NB4 (cell line): ENCODE results near the gene STX4.

Source experiments
- POLR2A ChIP-seq: IDR thresholded peaks from 2 replicates; pipeline ENCODE4 v1.6.1; 2011; ENCODE audit warnings: mild to moderate bottlenecking; ENCODE audit not compliant: insufficient read length; ENCODE audit errors: extremely low read depth
- TF ChIP-seq, protein P1 (sequence below): IDR thresholded peaks from one replicate; pipeline ENCODE4 v1.5.1; 2012; ENCODE audit warnings: low read depth, low read length
- TF ChIP-seq, protein P2 (sequence below): IDR thresholded peaks from 2 replicates; pipeline ENCODE4 v1.6.1; 2011; ENCODE audit warnings: low read depth, low read length

DNA sequence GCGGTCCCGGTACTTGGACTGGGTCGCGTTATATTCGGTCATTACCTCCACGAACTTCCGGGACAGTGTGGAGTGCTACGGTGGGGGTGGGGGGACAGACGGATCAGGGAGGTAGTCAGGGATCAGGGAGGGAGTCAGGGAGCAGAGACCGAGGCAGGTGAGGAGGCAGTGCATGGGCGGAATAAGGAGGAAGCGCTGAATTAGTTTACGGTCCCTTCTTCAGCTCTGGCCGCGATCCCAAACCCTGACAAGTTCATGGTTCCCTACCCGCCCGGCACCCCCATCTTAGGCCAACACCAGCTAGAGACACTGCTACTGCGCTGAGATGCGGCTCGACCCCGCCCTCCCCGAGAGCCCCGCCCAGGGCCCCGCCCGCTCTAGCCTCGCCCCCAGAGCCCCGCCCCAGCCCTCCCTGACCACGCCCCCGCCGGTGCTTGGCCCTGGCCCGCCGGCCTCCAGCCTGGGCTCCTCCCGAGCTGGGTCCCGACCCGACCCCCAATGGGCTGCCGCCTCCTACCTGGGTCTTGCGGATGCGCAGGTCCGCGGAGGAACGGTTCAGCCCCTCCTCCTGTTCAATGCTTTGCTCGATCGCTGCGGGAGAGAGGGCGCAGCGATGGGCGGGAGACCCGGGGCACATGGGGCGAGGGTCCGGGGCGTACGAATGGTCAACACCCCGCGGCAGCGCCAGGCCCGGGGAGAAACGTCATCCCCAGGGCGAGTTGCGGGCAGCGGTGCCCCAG is 36.2 kb upstream of the STX4 start:
- peak; percentile 68 for TF ChIP-seq POLR2A
- TF ChIP-seq, protein P1, sequence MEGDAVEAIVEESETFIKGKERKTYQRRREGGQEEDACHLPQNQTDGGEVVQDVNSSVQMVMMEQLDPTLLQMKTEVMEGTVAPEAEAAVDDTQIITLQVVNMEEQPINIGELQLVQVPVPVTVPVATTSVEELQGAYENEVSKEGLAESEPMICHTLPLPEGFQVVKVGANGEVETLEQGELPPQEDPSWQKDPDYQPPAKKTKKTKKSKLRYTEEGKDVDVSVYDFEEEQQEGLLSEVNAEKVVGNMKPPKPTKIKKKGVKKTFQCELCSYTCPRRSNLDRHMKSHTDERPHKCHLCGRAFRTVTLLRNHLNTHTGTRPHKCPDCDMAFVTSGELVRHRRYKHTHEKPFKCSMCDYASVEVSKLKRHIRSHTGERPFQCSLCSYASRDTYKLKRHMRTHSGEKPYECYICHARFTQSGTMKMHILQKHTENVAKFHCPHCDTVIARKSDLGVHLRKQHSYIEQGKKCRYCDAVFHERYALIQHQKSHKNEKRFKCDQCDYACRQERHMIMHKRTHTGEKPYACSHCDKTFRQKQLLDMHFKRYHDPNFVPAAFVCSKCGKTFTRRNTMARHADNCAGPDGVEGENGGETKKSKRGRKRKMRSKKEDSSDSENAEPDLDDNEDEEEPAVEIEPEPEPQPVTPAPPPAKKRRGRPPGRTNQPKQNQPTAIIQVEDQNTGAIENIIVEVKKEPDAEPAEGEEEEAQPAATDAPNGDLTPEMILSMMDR = no peak
- TF ChIP-seq, protein P2, sequence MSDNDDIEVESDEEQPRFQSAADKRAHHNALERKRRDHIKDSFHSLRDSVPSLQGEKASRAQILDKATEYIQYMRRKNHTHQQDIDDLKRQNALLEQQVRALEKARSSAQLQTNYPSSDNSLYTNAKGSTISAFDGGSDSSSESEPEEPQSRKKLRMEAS = no peak
